H1 (cell line): ENCODE data around the gene PBXIP1.
"Not testable (repeated sequence)": the region's sequence is repeated elsewhere in the genome, so short reads cannot be mapped to it uniquely, and the experiment has no call there.

Experiments
- CEBPB ChIP-seq: IDR thresholded peaks from 2 replicates; pipeline ENCODE4 v1.6.1; 2012; ENCODE audit warnings: low read depth, low read length
- CTCF ChIP-seq, 3 experiments: IDR thresholded peaks; 1 replicate in 2 of 3; 2 replicates in 1 of 3; pipeline versions ENCODE4 v1.5.1 to v1.6.1; 2011; ENCODE audit warnings: low read length in 3 of 3, mild to moderate bottlenecking in 3 of 3, inconsistent platforms in 2 of 3, low read depth in 1 of 3, moderate library complexity in 1 of 3; ENCODE audit not compliant: insufficient read depth in 1 of 3; ENCODE audit errors: control extremely low read depth in 1 of 3
- EP300 ChIP-seq, 2 experiments: IDR thresholded peaks; 1 replicate in 1 of 2; 2 replicates in 1 of 2; pipeline ENCODE4 v1.6.1; 2011 to 2012; ENCODE audit warnings: low read depth in 2 of 2, low read length in 2 of 2, mild to moderate bottlenecking in 2 of 2, borderline replicate concordance in 1 of 2, inconsistent platforms in 1 of 2, moderate library complexity in 1 of 2
- EZH2 ChIP-seq: fragments of 200-600 bp; sonication (generic); IDR thresholded peaks from 2 replicates; pipeline ENCODE4 v1.7.1; 2012; ENCODE audit warnings: low read depth, mild to moderate bottlenecking, moderate library complexity, low read length, inconsistent platforms; ENCODE audit not compliant: severe bottlenecking
- JUN ChIP-seq: IDR thresholded peaks from 2 replicates; pipeline ENCODE4 v1.6.1; 2011; ENCODE audit warnings: low read depth, mild to moderate bottlenecking, improper control_type of control experiment, low read length
- KDM1A ChIP-seq: fragments of 200-600, 300-600 bp; sonication (generic); IDR thresholded peaks from 2 replicates; pipeline ENCODE4 v1.7.1; 2016; ENCODE audit warnings: mild to moderate bottlenecking, low read length, borderline replicate concordance
- MAX ChIP-seq: IDR thresholded peaks from 2 replicates; pipeline ENCODE4 v1.6.1; 2012; ENCODE audit warnings: inconsistent platforms
- POLR2AphosphoS5 ChIP-seq: IDR thresholded peaks from 2 replicates; pipeline ENCODE4 v1.6.1; 2011; ENCODE audit warnings: low read depth, low read length
- RAD21 ChIP-seq, 2 experiments: IDR thresholded peaks in 1 of 2; conservative IDR thresholded peaks in 1 of 2; 2 replicates each; pipeline ENCODE4 v1.6.1; 2011; ENCODE audit warnings: low read depth in 2 of 2, low read length in 2 of 2, improper control_type of control experiment in 1 of 2, inconsistent platforms in 1 of 2, mild to moderate bottlenecking in 1 of 2, moderate library complexity in 1 of 2
- TCF12 ChIP-seq: IDR thresholded peaks from 2 replicates; pipeline ENCODE4 v1.6.1; 2011; ENCODE audit warnings: low read depth, mild to moderate bottlenecking, low read length

DNA sequence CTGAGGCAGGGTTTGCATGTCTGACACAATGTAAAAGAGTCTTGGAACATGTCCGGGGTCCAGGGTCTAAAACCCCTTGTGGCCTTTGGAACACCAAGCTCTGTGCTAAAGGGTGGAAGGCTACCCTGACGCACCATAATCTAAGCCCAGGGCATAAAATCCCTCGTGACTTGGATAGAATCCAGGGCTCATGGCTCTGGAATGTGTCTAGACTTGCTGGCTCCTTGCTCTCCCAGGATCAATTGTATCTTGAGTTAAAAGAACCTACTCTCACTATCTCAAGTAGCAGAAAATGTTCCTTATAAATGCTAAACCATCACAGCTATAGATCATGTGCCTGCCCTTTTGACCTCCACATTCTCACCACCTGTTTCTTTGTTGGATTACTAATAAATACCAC lies 47.8 kb downstream of the PBXIP1 start:
- TF ChIP-seq POLR2AphosphoS5; RAD21 (IDR thresholded peaks at IDR 0.05 in 1 of 2, conservative IDR thresholded peaks at IDR 0.05 in 1 of 2; ENCODE audit: low read depth in 2 of 2, low read length in 2 of 2); EZH2; JUN; CTCF (IDR thresholded peaks at IDR 0.05; ENCODE audit: control extremely low read depth in 1 of 3, insufficient read depth in 1 of 3, low read depth in 1 of 3, low read length in 3 of 3); TCF12; CEBPB; EP300 (IDR thresholded peaks at IDR 0.05; ENCODE audit: borderline replicate concordance in 1 of 2, low read depth in 2 of 2, low read length in 2 of 2); MAX; KDM1A: not testable (repeated sequence)
